ENCODE data around the gene CHD5.

DNA sequence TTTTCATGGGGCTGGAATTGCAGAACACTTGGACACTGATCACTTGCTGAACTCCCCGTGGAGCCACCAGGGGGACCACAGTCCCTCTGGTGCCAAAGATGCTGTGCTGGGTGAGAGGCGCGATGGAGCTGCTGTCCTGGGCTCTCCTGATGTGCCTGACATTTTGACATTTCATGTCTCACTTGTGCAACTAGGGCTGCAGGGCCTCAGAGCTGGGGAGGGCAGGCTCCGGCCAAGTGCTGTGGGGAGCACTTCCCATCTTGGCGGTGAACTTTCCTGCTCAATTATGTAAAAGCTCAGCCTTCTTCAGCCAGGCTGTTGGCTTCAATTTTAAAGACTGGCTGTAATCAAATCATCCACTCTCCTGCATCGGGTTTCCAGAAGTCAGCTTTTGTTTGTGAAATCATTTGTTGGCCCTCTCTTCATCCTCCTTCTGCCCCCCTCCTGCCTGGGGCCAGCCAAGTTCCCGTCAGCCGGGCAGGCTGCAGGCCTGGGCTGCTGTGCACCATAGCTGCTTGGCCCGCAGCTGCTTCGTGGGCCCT lies 97.6 kb downstream of the CHD5 start:
- no peak for TF ChIP-seq EZH2 (IDR thresholded peaks at IDR 0.05)
- TF ChIP-seq POLR2AphosphoS5 (IDR thresholded peaks at IDR 0.05; ENCODE audit: borderline replicate concordance, low read depth, low read length), result no peak
